ENCODE results near the gene TBL1X.
A peak's percentile ranks its signal among the peaks of the same experiment; 100 is the strongest.

DNA sequence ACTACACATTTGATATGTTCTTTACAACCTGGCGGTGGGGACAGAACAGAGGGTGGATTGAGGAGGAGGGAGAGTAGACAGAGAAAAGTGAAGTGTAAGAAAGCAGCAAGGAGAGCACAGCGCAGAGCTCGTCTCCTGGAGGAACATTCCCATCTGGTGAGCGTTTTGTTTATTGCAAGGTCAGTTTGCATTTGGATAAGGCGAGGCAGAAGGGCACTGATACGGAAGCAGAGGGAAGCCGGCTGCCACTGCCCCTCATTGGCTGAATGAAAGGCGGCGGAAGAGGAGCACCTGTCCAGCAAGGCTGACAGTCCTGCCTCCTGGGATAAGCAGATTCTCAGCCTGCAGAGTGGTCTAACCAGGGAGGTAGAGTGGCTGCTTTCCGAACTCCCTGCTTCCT, 217.6 kb downstream of the TBL1X start:
- TF ChIP-seq CTCF (IDR thresholded peaks at IDR 0.05) (peak in 4 of 7 experiments; percentile 12 to 34 (median 18)), POLR2AphosphoS5 (IDR thresholded peaks at IDR 0.05) (no peak)

All from stomach (tissue), 4 donors.